ENCODE measurements around the gene CFAP161. TPM values are rescaled to one million over a fixed set of nuclear protein-coding genes. Genes with fewer than 3 reads are reported as not detected.

Gene CFAP161
- total and polyA plus RNA-seq, 2 experiments from 2014 or later: 0.13 TPM; not detected in 1

DNA sequence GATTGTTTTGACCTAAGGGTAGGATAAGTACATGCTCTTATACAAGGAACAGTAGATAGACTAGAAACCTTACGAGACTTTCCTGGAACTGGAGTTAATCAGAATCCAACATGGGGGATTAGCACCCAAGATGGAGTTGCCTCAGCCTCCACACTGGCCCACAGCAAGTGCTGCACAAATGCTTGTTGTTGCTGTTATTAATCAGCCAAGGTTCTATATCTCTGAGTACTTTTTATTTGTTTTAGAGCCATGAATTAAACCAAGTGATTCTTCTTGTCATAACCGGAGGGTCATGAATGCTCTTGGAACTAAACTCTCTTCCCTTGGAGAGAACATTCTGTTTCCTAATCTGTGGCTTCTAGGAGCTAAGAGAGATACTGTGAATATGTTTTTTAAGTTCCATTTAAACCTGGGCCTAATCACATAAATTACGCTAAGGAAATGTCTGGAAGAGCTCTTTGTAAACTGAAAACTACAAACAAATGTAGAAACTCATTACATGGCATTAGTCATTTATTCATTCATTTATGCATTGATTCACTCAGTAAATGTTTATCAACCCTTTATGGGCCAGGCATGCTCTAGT lies 56.9 kb downstream of the CFAP161 start:
- Histone ChIP-seq H3K4me2 (no peak overlapping the region), H2AFZ (no peak overlapping the region)
- no peaks in the 10 kb centered on the region for H3K36me3 Mint-ChIP-seq (ENCODE audit: low read depth)

DNA sequence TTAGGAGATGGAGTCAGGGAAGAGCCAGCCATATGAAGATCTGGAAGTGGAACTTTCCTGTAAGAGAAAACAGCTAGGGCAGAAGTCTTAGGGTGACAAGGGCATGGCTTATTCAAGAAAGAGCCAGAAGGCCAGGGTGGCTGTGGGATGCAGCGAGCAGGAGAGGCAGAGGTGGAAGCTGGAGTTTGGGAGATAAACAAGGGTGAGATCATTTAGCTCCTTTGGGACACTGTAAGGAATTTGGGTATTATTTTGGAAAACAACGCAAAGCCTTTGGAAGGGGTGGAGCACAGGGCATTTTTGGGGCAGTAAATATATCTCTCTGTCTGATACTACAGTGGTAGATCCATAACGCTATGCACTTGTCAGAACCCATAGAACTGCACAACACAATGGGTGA lies 57.6 kb downstream of the CFAP161 start:
- H3K27me3 Mint-ChIP-seq (ENCODE audit: insufficient read depth, low read depth, poor library complexity): peaks cover 8% of the 10 kb centered on the region
- H4K20me1 ChIP-seq (replicated peaks; ENCODE audit: insufficient read depth): no peaks in the 10 kb centered on the region
- ATAC-seq: no peak
- TF ChIP-seq ZNF331 (CRISPR knock-in tag; IDR thresholded peaks at IDR 0.05; ENCODE audit: low read depth) (no peak), EZH2 (IDR thresholded peaks at IDR 0.05; ENCODE audit: low read depth, unreplicated experiment) (no peak), JUNB (IDR thresholded peaks at IDR 0.05; ENCODE audit: unreplicated experiment) (no peak), ZNF114 (CRISPR knock-in tag; IDR thresholded peaks at IDR 0.05) (no peak), POLR2AphosphoS5 (IDR thresholded peaks at IDR 0.05; ENCODE audit: low read depth) (no peak), NANOG (IDR thresholded peaks at IDR 0.05; ENCODE audit: borderline replicate concordance) (no peak), EZH2phosphoT487 (IDR thresholded peaks at IDR 0.05; ENCODE audit: unreplicated experiment) (no peak), CREB1 (CRISPR knock-in tag; IDR thresholded peaks at IDR 0.05; ENCODE audit: low read depth) (no peak), STAT1 (IDR thresholded peaks at IDR 0.05; ENCODE audit: unreplicated experiment) (no peak)
- TF ChIP-seq, protein P1, sequence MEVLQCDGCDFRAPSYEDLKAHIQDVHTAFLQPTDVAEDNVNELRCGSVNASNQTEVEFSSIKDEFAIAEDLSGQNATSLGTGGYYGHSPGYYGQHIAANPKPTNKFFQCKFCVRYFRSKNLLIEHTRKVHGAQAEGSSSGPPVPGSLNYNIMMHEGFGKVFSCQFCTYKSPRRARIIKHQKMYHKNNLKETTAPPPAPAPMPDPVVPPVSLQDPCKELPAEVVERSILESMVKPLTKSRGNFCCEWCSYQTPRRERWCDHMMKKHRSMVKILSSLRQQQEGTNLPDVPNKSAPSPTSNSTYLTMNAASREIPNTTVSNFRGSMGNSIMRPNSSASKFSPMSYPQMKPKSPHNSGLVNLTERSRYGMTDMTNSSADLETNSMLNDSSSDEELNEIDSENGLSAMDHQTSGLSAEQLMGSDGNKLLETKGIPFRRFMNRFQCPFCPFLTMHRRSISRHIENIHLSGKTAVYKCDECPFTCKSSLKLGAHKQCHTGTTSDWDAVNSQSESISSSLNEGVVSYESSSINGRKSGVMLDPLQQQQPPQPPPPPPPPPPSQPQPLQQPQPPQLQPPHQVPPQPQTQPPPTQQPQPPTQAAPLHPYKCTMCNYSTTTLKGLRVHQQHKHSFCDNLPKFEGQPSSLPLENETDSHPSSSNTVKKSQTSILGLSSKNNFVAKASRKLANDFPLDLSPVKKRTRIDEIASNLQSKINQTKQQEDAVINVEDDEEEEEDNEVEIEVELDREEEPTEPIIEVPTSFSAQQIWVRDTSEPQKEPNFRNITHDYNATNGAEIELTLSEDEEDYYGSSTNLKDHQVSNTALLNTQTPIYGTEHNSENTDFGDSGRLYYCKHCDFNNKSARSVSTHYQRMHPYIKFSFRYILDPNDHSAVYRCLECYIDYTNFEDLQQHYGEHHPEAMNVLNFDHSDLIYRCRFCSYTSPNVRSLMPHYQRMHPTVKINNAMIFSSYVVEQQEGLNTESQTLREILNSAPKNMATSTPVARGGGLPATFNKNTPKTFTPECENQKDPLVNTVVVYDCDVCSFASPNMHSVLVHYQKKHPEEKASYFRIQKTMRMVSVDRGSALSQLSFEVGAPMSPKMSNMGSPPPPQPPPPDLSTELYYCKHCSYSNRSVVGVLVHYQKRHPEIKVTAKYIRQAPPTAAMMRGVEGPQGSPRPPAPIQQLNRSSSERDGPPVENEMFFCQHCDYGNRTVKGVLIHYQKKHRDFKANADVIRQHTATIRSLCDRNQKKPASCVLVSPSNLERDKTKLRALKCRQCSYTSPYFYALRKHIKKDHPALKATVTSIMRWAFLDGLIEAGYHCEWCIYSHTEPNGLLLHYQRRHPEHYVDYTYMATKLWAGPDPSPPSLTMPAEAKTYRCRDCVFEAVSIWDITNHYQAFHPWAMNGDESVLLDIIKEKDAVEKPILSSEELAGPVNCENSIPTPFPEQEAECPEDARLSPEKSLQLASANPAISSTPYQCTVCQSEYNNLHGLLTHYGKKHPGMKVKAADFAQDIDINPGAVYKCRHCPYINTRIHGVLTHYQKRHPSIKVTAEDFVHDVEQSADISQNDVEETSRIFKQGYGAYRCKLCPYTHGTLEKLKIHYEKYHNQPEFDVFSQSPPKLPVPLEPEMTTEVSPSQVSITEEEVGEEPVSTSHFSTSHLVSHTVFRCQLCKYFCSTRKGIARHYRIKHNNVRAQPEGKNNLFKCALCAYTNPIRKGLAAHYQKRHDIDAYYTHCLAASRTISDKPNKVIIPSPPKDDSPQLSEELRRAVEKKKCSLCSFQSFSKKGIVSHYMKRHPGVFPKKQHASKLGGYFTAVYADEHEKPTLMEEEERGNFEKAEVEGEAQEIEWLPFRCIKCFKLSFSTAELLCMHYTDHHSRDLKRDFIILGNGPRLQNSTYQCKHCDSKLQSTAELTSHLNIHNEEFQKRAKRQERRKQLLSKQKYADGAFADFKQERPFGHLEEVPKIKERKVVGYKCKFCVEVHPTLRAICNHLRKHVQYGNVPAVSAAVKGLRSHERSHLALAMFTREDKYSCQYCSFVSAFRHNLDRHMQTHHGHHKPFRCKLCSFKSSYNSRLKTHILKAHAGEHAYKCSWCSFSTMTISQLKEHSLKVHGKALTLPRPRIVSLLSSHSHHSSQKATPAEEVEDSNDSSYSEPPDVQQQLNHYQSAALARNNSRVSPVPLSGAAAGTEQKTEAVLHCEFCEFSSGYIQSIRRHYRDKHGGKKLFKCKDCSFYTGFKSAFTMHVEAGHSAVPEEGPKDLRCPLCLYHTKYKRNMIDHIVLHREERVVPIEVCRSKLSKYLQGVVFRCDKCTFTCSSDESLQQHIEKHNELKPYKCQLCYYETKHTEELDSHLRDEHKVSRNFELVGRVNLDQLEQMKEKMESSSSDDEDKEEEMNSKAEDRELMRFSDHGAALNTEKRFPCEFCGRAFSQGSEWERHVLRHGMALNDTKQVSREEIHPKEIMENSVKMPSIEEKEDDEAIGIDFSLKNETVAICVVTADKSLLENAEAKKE (CRISPR knock-in tag; IDR thresholded peaks at IDR 0.05): no peak
- TF ChIP-seq, protein P2, sequence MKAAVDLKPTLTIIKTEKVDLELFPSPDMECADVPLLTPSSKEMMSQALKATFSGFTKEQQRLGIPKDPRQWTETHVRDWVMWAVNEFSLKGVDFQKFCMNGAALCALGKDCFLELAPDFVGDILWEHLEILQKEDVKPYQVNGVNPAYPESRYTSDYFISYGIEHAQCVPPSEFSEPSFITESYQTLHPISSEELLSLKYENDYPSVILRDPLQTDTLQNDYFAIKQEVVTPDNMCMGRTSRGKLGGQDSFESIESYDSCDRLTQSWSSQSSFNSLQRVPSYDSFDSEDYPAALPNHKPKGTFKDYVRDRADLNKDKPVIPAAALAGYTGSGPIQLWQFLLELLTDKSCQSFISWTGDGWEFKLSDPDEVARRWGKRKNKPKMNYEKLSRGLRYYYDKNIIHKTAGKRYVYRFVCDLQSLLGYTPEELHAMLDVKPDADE (IDR thresholded peaks at IDR 0.05): no peak
- TF ChIP-seq, protein P3, sequence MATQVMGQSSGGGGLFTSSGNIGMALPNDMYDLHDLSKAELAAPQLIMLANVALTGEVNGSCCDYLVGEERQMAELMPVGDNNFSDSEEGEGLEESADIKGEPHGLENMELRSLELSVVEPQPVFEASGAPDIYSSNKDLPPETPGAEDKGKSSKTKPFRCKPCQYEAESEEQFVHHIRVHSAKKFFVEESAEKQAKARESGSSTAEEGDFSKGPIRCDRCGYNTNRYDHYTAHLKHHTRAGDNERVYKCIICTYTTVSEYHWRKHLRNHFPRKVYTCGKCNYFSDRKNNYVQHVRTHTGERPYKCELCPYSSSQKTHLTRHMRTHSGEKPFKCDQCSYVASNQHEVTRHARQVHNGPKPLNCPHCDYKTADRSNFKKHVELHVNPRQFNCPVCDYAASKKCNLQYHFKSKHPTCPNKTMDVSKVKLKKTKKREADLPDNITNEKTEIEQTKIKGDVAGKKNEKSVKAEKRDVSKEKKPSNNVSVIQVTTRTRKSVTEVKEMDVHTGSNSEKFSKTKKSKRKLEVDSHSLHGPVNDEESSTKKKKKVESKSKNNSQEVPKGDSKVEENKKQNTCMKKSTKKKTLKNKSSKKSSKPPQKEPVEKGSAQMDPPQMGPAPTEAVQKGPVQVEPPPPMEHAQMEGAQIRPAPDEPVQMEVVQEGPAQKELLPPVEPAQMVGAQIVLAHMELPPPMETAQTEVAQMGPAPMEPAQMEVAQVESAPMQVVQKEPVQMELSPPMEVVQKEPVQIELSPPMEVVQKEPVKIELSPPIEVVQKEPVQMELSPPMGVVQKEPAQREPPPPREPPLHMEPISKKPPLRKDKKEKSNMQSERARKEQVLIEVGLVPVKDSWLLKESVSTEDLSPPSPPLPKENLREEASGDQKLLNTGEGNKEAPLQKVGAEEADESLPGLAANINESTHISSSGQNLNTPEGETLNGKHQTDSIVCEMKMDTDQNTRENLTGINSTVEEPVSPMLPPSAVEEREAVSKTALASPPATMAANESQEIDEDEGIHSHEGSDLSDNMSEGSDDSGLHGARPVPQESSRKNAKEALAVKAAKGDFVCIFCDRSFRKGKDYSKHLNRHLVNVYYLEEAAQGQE (IDR thresholded peaks at IDR 0.05; ENCODE audit: unreplicated experiment): no peak

More for the DNA sequence above, 56.9 kb downstream of the CFAP161 start:
- H3K27ac ChIP-seq (ENCODE audit: low read depth): no peak overlapping the region
- H3K4me1 ChIP-seq (ENCODE audit: insufficient read depth): no peaks in the 10 kb centered on the region
- Mint-ChIP-seq H3K9me3 (no peaks in the 10 kb centered on the region), H3K4me3 (no peak overlapping the region), H3K27ac (no peak overlapping the region), H3K27me3 (ENCODE audit: insufficient read depth, low read depth, poor library complexity) (peaks cover 5% of the 10 kb centered on the region), H3K4me1 (peaks cover 2% of the 10 kb centered on the region; the same call in 1 of the 3 replicates)
- no peaks in the 10 kb centered on the region for H4K20me1 ChIP-seq (replicated peaks; ENCODE audit: insufficient read depth)
- DNase-seq (ENCODE audit: low spot score) (no peak), ATAC-seq (no peak)
- no peaks in the 10 kb centered on the region for H3K36me3 ChIP-seq (ENCODE audit: insufficient read depth)
- no peak for TF ChIP-seq JUNB (IDR thresholded peaks at IDR 0.05; ENCODE audit: unreplicated experiment)
- no peak overlapping the region for H3K4me3 ChIP-seq
- no peaks in the 10 kb centered on the region for H3K79me2 ChIP-seq (replicated peaks; ENCODE audit: insufficient read depth)
- no peaks in the 10 kb centered on the region for H3K9me2 ChIP-seq (ENCODE audit: insufficient read depth)
- no peaks in the 10 kb centered on the region for H3F3A ChIP-seq (replicated peaks; ENCODE audit: low read depth)
- no peaks in the 10 kb centered on the region for H3K27me3 ChIP-seq (ENCODE audit: insufficient read depth)

More for the DNA sequence above, 57.6 kb downstream of the CFAP161 start:
- Histone ChIP-seq H3F3A (replicated peaks; ENCODE audit: low read depth) (no peaks in the 10 kb centered on the region), H3K4me2 (no peak overlapping the region), H3K4me1 (ENCODE audit: insufficient read depth) (no peaks in the 10 kb centered on the region), H3K36me3 (ENCODE audit: insufficient read depth) (no peaks in the 10 kb centered on the region), H3K79me2 (replicated peaks; ENCODE audit: insufficient read depth) (no peaks in the 10 kb centered on the region), H3K27me3 (ENCODE audit: insufficient read depth) (no peaks in the 10 kb centered on the region), H3K27ac (ENCODE audit: low read depth) (no peak overlapping the region), H2AFZ (no peak overlapping the region), H3K9me2 (ENCODE audit: insufficient read depth) (no peaks in the 10 kb centered on the region), H3K4me3 (no peak overlapping the region)
- Mint-ChIP-seq H3K9me3 (no peaks in the 10 kb centered on the region), H3K4me1 (peaks cover 2% of the 10 kb centered on the region; the same call in 1 of the 3 replicates), H3K4me3 (no peak overlapping the region), H3K27ac (no peak overlapping the region), H3K36me3 (ENCODE audit: low read depth) (no peaks in the 10 kb centered on the region)
- DNase-seq (ENCODE audit: low spot score): no peak

Data from GM23338 (cell line).